Right atrium auricular region (tissue), 2 donors: Measurements from ENCODE around the gene KIF1B. TPM values are rescaled to one million over a fixed set of nuclear protein-coding genes. Genes with fewer than 3 reads are reported as not detected.

Source experiments
- DNase-seq: peaks from one replicate; pipeline ENCODE4 v3.0.0-alpha.2; 2019; ENCODE audit warnings: low spot score
- H3K27ac ChIP-seq, 2 donors: fragments of 200-600 bp; sonication (generic); 1 replicate in 1 of 2; 2 replicates in 1 of 2; pipeline ENCODE4 v1.5.1; 2016 to 2019
- H3K27me3 ChIP-seq, 2 donors: fragments of 200-600 bp; sonication (generic); one replicate each; pipeline versions ENCODE4 v1.5.1 to v1.6.0; 2017 to 2019
- H3K36me3 ChIP-seq: fragments of 200-600 bp; sonication (generic); one replicate; pipeline ENCODE4 v1.5.1; 2016
- H3K4me1 ChIP-seq, 2 donors: fragments of 200-600 bp; sonication (generic); one replicate each; pipeline versions ENCODE4 v1.5.1 to v1.6.0; 2017 to 2019
- H3K4me3 ChIP-seq, 2 donors: fragments of 200-600 bp; sonication (generic); 1 replicate in 1 of 2; 2 replicates in 1 of 2; pipeline ENCODE4 v1.5.1; 2017 to 2019; ENCODE audit warnings: mild to moderate bottlenecking in 1 of 2, moderate library complexity in 1 of 2
- H3K9me3 ChIP-seq, 2 donors: fragments of 200-600 bp; sonication (generic); one replicate each; pipeline ENCODE4 v1.5.1; 2019
- total RNA-seq, 2 donors: library from RNA; depleted of rRNA; stranded (reverse); fragments of >200 nt; gene quantifications; one replicate each; pipeline ENCODE4 v1.1.0, GENCODE V29; 2016
- TF ChIP-seq, protein P1 (sequence below), 2 donors: fragments of 200-600 bp; sonication (generic); IDR thresholded peaks; one replicate each; pipeline ENCODE4 v1.5.1; 2019; ENCODE audit warnings: antibody characterized with exemption in 2 of 2

KIF1B gene
- total RNA-seq, 2 donors from 2014 or later: 55.7 to 63.9 TPM

DNA sequence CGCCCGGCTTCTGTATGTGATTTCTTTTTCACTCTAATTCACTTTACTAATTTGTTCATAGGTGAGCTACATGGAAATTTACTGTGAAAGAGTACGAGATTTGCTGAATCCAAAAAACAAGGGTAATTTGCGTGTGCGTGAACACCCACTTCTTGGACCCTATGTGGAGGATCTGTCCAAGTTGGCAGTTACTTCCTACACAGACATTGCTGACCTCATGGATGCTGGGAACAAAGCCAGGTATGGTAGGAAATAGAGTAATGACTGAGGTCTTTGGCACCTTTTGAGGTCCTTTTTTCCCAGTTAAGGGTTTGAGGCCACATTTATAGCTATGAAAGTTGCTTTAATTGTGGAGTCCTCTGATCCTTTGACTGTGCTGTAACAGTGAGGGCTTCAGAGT, 56.9 kb downstream of the KIF1B start:
- Histone ChIP-seq H3K27me3 (no peaks in the 10 kb centered on the region), H3K9me3 (no peaks in the 10 kb centered on the region), H3K4me3 (no peak overlapping the region), H3K4me1 (no peaks in the 10 kb centered on the region), H3K36me3 (peaks cover 43% of the 10 kb centered on the region), H3K27ac (no peak overlapping the region)
- DNase-seq: no peak
- TF ChIP-seq, protein P1, sequence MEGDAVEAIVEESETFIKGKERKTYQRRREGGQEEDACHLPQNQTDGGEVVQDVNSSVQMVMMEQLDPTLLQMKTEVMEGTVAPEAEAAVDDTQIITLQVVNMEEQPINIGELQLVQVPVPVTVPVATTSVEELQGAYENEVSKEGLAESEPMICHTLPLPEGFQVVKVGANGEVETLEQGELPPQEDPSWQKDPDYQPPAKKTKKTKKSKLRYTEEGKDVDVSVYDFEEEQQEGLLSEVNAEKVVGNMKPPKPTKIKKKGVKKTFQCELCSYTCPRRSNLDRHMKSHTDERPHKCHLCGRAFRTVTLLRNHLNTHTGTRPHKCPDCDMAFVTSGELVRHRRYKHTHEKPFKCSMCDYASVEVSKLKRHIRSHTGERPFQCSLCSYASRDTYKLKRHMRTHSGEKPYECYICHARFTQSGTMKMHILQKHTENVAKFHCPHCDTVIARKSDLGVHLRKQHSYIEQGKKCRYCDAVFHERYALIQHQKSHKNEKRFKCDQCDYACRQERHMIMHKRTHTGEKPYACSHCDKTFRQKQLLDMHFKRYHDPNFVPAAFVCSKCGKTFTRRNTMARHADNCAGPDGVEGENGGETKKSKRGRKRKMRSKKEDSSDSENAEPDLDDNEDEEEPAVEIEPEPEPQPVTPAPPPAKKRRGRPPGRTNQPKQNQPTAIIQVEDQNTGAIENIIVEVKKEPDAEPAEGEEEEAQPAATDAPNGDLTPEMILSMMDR (IDR thresholded peaks at IDR 0.05): no peak

DNA sequence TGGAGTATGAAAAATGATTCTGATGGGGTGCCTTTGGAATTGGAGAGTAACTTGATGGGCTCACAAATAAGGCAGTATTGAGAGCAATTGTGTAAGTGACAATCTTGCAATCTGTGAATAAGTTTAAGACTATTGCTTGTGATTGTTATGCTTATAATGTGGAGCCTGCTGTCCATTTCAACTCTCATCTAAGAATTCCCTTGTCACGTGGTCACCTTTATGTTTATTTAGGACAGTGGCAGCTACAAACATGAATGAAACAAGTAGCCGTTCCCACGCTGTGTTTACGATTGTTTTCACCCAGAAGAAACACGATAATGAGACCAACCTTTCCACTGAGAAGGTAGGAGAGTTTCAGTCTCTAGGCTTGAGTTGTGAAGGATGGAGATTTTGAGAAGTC, 57.6 kb downstream of the KIF1B start:
- H3K27ac ChIP-seq: no peak overlapping the region
- TF ChIP-seq, protein P1 (IDR thresholded peaks at IDR 0.05): no peak

DNA sequence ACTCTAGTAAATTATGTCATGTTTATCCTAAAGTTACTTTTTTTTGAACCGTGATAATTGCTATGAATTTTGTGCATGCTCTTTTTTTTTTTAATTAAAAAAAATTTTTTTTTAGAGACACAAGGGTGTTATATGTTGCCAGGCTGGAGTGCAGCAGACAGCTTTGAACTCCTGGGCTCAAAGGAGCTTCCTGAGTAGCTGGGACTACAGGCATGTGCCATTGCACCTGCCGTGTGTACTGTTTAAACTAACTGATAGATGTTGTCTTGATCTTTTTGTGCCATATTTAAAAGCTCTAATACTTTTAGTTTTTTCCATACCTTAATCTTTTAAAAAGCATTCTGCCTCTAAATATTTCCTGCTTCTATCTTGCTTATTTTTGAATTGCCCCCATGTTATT, 60.7 kb downstream of the KIF1B start:
- peaks cover 31% of the 10 kb centered on the region for H3K36me3 ChIP-seq
- no peak overlapping the region for H3K4me3 ChIP-seq
- H3K27ac ChIP-seq: no peak overlapping the region
- no peaks in the 10 kb centered on the region for H3K27me3 ChIP-seq
- H3K4me1 ChIP-seq: no peaks in the 10 kb centered on the region
- DNase-seq: no peak
- H3K9me3 ChIP-seq: no peaks in the 10 kb centered on the region
- TF ChIP-seq, protein P1 (IDR thresholded peaks at IDR 0.05): no peak

More for the DNA sequence above, 57.6 kb downstream of the KIF1B start:
- DNase-seq: no peak
- no peak overlapping the region for H3K4me3 ChIP-seq
- peaks cover 39% of the 10 kb centered on the region for H3K36me3 ChIP-seq
- no peaks in the 10 kb centered on the region for H3K27me3 ChIP-seq
- H3K9me3 ChIP-seq: no peaks in the 10 kb centered on the region
- no peaks in the 10 kb centered on the region for H3K4me1 ChIP-seq

DNA sequence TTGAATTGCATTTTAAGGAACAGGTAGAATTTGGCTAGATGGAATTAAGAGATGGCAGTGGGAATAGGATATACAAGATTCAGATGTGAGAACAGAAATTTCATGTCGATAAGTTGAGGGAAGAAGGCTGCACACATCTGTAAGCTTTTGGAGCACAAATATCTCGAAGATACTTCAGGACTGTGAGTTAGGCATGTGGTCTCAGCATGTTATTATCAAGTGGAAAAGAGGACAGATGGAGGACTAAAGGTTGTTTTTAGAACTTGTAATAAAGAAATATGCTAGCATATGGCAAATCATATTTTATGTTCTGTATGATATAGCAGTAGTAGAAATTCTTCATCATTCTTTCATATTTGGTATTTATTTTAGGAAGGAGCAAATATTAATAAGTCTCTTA, 61.5 kb downstream of the KIF1B start:
- H3K36me3 ChIP-seq: peaks cover 37% of the 10 kb centered on the region
- no peak overlapping the region for H3K4me3 ChIP-seq
- no peak overlapping the region for H3K27ac ChIP-seq
- H3K27me3 ChIP-seq: no peaks in the 10 kb centered on the region
- no peaks in the 10 kb centered on the region for H3K4me1 ChIP-seq
- TF ChIP-seq, protein P1 (IDR thresholded peaks at IDR 0.05): no peak
- H3K9me3 ChIP-seq: no peaks in the 10 kb centered on the region
- DNase-seq: no peak

DNA sequence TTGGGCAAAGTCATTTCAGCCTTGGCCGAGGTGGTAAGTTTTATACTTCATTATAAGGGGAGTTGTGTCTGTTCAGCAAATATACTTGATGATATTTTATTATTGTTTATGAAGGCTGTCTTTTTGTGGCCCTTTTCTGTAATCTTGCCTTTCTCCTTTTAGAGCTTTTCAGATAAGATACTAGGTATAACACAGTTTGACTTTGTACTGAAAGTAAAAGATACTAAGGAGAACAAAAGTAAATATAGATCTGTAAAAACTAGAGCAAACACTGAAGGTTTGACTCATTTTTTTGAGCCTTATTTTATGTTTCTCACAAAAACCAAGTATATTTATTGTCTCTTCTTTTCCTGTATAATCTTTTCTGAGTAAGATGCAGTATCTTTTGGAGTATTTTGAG, 61.9 kb downstream of the KIF1B start:
- no peaks in the 10 kb centered on the region for H3K4me1 ChIP-seq

DNA sequence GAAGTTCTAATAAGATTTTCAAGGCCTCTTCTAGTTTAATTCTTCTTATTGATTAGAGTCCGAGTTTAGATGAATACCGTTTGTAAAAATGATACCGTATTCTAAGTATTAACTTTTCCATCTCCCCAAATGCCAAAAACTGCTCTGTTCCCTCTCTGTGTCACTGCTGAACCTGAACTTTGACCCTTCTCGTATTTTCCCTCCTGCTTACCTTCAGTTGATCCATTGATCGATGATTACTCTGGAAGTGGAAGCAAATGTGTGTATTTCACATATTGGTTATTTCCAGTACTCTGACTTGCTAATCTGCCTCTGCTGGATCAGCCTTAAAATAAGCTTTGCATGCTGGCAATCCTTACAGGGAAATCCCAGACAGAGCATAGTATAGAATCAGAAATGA, 68.5 kb downstream of the KIF1B start:
- Histone ChIP-seq H3K27me3 (no peaks in the 10 kb centered on the region), H3K4me3 (no peak overlapping the region), H3K27ac (no peak overlapping the region), H3K4me1 (peaks cover 0 to 7% of the 10 kb centered on the region in 2 donors), H3K36me3 (peaks cover 61% of the 10 kb centered on the region), H3K9me3 (no peaks in the 10 kb centered on the region)
- TF ChIP-seq, protein P1 (IDR thresholded peaks at IDR 0.05): no peak
- no peak for DNase-seq

More for the DNA sequence above, 61.9 kb downstream of the KIF1B start:
- no peaks in the 10 kb centered on the region for H3K9me3 ChIP-seq
- H3K36me3 ChIP-seq: peaks cover 38% of the 10 kb centered on the region
- H3K27ac ChIP-seq: no peak overlapping the region
- TF ChIP-seq, protein P1 (IDR thresholded peaks at IDR 0.05): no peak
- no peak overlapping the region for H3K4me3 ChIP-seq
- no peak for DNase-seq
- no peaks in the 10 kb centered on the region for H3K27me3 ChIP-seq
